ENCODE data around the gene RELN.

The RELN gene

GRCh38 chr7:103687272-103687671, 302.2 kb downstream of the RELN start:
- no peak overlapping the region for H3K4me3 ChIP-seq (ENCODE audit: low read length)
- DNase-seq (ENCODE audit: low read depth), result no peak
- no peak for TF ChIP-seq CTCF (IDR thresholded peaks at IDR 0.05; ENCODE audit: insufficient read depth, low read depth, low read length, missing control alignments)

- DNase-seq (ENCODE audit: low read depth), result no peak
- no peak for TF ChIP-seq CTCF (IDR thresholded peaks at IDR 0.05; ENCODE audit: insufficient read depth, low read depth, low read length, missing control alignments)
- no peak overlapping the region for H3K4me3 ChIP-seq (ENCODE audit: low read length)
Measured at GRCh38 chr7:103686763-103687162, 302.7 kb downstream of the RELN start.

GRCh38 chr7:103686064-103686463, 303.4 kb downstream of the RELN start:
- no peak for DNase-seq (ENCODE audit: low read depth)
- TF ChIP-seq CTCF (IDR thresholded peaks at IDR 0.05; ENCODE audit: insufficient read depth, low read depth, low read length, missing control alignments), result no peak
- H3K4me3 ChIP-seq (ENCODE audit: low read length), result no peak overlapping the region

- H3K4me3 ChIP-seq (ENCODE audit: low read length), result no peak overlapping the region
- DNase-seq (ENCODE audit: low read depth), result no peak
- TF ChIP-seq CTCF (IDR thresholded peaks at IDR 0.05; ENCODE audit: insufficient read depth, low read depth, low read length, missing control alignments), result no peak
Measured at GRCh38 chr7:103685646-103686045, 303.8 kb downstream of the RELN start.

GRCh38 chr7:103683348-103683747, 306.1 kb downstream of the RELN start:
- TF ChIP-seq CTCF (IDR thresholded peaks at IDR 0.05; ENCODE audit: insufficient read depth, low read depth, low read length, missing control alignments), result no peak
- no peak for DNase-seq (ENCODE audit: low read depth)
- no peak overlapping the region for H3K4me3 ChIP-seq (ENCODE audit: low read length)

- no peak overlapping the region for H3K4me3 ChIP-seq (ENCODE audit: low read length)
- no peak for TF ChIP-seq CTCF (IDR thresholded peaks at IDR 0.05; ENCODE audit: insufficient read depth, low read depth, low read length, missing control alignments)
- DNase-seq (ENCODE audit: low read depth), result no peak
Measured at GRCh38 chr7:103680161-103681144, 309.0 kb downstream of the RELN start.

Data from epithelial cell of esophagus (primary cell).